GM19372 (cell line): ENCODE data around the gene UTS2B.
A peak's percentile ranks its signal among the peaks of the same experiment; 100 is the strongest.

Experiments used
- ATAC-seq: cut with Tn5 transposase; IDR thresholded peaks from one replicate; pipeline ENCODE4 v1.9.1; 2021; ENCODE audit warnings: mild to moderate bottlenecking, low read depth, moderate library complexity; ENCODE audit not compliant: unreplicated experiment

UTS2B gene

DNA sequence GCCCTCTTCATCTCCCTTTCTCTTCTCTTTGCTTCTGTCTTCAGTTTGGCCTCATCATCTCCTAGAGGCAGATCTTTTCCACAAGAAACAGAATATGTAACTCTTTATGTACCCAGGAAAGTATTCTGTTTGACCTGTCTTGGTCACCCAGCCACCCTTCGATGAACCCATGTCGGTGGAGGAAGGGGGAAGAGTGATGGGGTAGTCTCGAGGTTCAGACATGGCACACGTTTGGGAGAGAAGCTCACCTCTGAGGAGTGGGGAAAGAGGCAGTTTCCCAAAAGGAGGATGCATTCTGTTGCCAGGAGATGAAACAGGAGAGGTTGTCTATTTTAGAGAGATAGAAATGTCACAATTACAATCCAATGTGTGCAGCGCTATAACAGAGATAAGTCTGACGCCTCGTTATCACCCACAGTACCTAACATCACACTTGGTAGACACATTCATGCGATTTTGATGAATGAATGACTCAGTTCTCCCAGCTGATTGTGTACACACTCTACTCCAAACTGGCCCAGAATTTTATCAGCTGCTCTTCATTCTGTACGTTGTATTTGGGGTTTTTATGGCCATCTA, 1.9 kb downstream of the UTS2B start:
- ATAC-seq = no peak

DNA sequence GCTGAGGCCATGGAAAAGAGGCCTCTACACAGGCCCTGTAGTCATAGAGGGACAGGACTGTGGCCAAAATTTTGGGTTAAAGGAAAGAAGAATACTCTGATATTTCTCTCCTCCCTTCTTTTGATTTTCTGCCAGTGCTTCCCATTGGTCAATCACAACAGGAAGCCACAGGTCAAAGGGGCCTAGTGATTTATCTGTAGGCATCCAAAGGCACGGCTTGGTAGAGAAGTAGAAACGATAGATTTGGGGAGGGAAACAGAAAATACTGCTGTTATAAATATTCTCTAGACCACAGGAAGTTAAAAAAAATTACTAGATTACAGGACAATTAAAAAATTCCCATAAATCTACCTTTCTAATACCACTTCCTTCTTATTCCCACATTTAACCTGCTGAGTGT, 2.8 kb downstream of the UTS2B start:
- no peak for ATAC-seq

DNA sequence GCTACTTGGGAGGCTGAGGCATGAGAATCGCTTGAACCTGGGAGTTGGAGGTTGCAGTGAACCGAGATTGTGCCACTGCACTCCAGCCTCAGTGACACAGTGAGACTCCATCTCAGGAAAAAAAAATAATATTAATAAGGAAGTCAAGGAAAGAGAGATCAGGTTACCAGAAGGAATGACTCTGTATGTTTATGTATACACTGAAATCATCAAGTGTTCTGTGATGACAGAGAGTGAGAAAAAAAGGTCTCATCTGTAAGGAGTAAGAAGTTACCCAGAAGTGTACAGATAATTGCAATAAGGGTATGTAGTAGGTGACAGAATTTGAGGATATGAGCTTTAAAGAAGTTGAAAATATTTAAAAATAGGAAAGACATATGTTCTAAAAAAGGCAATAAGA, 5.4 kb downstream of the UTS2B start:
- ATAC-seq = no peak

DNA sequence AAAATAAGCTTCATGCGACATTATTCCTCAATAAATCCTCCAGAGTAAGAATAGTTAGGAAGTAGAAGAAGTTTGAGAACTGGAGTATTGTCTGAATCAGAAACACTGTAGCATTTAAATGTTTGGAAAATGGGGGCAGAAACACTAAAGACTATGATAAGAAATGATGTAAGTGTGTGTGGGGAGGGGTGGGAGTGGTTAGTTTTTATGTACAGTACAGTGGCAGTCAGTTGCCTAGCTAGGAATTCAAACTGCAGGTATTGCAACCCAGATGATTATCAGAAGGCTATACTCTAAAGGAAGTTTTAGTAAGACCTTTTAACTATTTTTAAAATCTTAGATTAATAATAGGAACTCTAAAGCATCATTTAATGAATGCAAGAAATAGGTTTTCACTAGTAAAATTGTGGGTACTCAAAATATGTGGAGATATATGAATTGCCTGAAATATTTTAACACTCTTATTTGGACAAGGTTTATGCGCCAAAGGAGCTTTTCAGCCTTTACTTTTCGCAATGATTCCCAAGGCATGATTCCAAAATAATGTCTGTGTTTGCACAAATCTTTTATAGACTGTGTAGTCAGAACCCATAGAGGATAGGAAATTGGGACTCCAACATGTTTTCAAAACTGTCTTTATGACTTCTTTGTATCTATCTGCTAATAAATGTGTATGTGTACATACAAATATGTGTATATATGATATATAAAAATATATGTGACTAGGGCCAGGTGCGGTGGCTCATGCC, 9.1 kb downstream of the UTS2B start:
- no peak for ATAC-seq

DNA sequence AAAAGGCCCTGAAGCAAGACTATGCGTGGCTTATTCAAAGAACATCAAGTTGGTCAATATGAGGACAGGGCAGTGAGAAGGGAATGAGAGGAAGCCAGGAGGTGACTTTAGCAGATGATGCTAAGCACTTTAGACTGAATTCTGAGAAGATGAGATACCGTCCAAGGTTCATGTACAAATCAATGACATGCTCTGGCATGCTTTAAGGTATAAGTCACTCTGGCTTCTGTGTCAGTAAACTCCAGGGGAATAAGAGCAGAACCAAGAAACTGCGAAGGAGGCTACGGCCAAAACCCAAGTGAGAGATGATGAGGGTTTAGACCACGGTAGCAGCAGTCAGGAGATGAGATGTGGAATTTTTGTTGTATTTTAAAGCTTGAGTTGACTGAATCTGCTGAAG, 10.0 kb downstream of the UTS2B start:
- ATAC-seq = no peak

DNA sequence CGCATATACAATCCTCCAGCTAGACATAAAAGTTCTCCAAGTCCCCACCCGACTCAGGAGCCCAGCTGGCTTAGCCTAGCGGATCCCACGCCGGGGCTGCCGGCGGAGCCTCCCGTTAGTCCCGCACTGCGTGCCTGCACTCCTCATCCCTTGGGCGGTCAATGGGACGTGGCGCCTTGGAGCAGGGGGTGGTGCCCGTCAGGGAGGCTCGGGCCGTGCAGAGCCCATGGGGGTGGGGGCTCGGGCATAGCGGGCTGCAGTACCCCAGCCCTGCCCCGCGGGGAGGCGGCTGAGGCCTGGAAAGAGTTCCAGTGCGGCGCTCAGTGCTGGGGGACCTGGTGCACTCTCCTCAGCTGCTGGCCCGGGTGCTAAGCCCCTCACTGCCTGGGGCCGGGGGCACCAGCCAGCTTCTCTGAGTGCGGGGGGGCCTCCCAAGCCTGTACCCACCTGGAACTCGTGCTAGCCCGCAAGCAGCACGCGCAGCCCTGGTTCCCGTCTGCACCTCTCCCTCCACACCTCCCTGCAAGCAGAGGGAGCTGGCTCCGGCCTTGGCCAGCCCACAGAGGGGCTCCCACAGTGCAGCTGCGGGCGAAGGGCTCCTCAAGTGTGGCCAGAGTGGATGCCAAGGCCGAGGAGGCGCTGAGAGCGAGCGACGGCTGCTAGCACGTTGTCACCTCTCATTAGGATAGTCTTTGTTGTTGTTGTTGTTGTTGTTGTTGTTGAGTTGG, 13.3 kb downstream of the UTS2B start:
- ATAC-seq = no peak

DNA sequence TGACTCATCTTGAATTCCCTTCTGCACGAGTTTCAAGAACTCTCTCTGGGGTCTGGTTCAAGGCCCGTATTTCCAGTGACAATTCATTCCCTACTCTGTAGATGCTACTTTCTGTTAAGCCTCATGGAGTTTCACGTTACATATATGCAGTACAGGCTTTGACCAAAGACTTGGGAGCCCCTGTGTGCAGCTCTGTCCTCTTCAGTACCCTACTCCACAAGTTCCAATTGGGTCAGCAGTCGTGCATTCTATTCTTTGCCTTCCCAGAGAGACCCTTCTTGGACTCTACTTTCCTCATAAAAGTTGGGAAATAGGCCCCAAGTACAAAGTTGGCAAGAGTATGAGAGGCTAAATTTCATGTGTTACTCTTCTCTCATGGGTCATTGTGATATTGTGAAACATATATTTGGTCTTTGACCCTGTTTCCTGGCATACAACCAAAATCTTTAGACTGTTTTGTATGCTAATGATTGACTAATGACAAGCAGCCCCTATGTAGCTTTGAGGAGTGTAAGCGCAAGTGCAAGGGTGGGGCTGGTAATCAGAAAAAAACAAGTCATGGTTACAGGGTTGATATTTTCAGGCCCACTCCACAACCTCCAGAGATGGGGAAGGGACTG, 16.1 kb downstream of the UTS2B start:
- ATAC-seq = no peak

DNA sequence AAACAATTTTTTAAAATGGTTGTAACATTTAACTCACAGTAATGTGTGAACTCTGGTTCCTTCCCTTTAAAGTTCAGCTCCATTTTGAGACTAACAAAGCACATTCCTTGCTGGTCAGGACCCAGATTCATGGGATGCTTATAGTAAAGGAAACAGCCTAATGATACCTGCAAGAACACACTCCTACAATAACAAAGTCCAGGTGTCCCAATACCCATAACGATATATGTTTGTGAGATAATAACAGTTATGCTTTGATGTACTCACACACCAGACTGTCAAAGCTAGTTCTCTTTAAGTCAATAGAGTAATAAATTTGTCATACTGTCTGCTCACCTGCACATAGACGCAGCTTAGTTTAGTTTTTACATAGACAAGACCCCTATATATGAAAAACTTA, 17.0 kb downstream of the UTS2B start:
- no peak for ATAC-seq

DNA sequence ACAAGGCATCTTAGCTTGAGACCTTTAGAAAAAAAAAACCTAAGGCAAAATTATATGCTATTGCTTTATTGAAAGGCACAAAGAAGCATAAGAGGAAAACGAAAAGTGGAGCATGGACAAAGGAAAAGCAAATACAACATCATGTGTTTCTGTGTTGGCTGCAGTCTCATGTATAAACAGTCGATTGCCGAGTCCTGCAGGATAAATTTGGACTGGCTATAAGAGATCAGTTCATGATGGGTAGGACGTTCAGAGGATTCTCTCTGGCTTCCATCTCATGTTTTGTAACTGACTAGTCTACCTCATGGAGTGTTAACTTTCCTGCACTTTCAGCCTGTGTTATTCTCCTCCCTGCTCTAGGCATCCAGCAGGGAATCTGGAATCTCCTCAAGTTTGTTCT, 23.0 kb downstream of the UTS2B start:
- no peak for ATAC-seq

DNA sequence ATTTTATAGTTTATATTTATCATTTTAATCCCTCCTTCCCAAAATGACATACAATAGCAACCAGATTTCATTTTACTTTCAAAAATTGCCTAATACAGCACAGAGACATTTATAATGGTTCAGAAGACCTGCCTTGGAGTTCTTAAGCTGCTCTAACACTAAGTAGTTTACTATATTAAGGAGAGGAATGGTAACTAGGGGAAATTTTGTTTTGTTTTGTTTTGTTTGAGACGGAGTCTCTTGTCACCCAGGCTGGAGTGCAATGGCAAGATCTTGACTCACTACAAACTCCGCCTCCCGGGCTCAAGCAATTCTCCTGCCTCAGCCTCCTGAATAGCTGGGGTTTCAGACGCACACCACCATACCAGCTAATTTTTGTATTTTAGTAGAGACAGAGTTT, 23.9 kb downstream of the UTS2B start:
- no peak for ATAC-seq

DNA sequence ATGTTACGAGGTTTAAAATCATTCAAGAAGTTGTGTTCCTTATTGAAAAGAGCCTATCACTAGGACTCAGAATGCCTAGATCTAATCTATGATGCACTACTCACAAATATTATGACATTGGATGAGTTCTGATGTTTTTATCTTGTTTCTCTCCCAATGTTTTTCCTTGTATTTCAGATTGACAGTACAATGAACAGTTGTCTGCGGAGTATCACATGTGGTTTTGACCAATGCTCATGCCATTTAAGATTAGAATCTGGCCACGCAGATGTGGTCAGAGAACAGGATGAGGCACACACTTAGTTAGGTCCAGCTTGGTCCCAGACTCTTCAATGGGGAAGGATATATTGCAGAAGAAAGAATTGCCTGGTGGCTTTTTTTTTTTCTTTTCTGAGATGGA, 26.7 kb downstream of the UTS2B start:
- ATAC-seq = no peak

DNA sequence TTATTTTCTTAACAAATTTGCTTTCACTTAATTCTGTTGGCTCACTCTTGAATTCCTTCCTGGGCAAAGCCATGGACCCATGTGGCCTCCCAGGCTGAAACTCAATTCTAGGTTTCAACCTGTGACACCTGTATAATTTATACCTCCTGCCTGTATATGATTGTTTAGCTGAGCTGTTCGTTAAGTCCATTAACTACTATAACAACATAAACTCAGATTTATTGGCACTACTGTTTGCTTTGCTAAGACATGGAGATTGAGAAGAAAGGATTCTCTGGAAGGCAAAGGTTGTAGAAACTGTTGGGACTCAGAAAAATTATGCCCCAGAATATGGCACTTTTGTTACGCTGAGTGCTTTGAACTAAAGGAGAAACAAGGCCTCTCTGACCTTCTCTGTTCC, 27.9 kb downstream of the UTS2B start:
- ATAC-seq = no peak

DNA sequence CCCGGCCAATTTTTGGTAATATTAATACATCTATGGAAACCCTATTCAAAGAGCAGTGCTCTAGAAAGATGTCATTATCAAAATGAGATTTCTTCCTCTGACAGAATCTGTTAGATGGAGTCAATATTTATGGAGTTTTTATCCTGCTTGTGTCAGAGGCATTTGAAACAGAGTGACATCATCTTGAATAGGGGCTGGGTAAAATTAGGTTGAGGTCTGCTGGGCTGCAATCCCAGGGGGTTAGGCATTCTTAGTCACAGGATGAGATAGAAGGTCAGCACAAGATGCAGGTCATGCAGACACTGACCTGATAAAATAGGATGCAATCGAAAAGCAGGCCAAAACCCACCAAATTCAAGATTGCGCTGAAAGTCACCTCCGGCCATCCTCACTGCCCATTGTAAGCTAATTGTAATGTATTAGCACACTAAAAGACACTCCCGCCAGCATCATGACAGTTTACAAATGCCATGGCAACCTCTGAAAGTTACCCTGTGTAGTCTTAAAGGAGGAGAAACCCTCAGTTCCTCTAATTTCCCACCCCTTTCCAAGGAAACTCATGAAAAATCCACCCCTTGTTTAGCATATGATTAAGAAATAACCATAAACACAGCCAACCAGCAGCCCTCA, 28.4 kb downstream of the UTS2B start:
- ATAC-seq = no peak

DNA sequence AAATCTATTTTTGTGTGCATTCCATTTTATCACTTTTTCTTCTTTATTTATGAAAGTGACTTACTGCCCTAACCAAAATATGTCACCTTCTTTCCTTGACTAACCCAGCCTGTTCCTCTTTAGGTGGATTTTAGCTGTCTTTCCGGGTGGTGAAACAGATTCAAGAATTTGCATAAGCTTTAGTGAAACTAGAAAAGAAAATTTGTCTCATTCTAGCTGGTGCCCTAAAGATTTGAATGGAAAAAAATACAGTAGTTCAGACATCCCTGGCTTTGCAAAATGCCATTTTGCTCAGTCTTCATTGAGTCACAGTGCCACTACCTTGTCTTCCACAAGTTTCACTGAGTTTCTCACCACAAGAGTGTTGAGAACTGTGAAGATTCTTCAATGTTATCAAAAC, 29.3 kb downstream of the UTS2B start:
- ATAC-seq = peak; percentile 64

DNA sequence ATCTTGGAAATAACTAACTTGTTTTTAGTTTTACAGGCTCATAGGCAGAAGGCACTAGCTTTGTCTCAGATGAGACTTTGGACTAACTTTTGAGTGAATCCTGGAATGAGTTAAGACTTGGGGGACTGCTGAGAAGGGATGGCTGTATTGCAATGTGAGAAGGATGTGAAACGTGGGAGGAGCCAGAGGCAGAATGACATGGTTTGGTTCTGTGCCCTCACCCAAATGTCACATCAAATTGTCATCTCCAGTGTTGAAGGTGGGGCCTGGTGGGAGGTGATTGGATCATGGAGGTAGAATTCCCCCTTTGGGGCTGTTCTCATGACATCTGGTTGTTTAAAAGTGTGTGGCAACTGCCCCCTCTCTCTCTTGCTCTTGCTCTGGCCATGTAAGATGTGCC, 29.9 kb downstream of the UTS2B start:
- peak; percentile 20 for ATAC-seq

DNA sequence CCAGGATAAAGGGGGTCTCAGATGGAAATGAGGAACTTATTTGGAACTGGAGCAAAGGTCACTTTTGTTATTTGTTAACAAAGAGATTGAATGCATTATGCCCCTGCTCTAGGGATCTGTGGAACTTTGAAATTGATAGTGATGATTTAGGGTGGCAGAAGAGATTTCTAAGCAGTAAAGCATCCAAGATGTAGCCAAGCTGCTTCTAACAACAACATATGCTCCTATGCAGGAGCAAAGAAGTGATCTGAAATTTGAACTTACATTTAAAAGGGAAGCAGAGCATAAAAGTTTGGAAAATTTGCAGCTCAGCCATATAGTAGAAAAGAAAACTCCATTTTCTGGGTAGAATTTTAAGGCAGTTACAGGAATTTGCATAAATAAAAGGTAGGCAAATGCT, 31.5 kb downstream of the UTS2B start:
- no peak for ATAC-seq

DNA sequence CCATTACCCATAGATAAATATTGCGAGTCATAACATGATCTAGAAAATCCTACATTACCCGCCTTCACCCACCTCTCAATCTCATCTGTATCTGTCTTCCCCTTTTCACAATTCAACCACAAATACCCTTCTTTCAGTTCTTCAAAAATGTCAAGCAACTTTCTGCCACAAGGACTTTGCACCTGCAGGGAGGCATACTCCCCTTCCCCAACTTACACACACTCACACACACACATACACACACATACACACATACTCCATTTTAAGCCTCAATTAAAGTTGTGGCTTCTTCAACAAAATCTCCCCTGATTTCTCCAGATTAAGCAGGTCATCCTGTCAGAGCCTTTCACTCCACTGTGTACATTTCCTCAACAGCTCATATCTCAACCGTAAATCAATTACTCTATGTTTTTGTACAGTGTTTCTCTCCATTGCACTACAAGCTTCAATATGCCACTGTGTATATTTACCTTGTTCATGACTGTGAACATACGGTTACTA, 34.2 kb downstream of the UTS2B start:
- ATAC-seq = peak; percentile 70

DNA sequence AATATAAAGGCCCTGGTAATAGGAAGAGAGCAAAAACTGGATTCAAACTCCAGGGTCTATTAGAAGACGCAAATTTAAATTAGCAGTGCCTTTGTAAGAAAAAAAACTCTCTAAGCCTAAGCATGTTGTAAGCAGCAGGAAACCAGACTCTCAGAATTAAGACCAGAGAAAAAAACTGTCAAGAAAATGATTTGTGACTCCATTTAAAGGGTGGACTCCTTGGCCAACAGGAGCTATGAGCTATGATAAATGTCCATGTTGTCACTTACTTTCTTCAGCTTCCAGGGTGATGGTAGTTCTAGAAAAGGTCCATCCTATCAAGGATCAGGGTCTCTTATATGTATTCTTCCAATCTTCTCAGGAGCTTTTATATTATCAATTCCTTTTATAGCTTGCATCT, 36.0 kb downstream of the UTS2B start:
- no peak for ATAC-seq

DNA sequence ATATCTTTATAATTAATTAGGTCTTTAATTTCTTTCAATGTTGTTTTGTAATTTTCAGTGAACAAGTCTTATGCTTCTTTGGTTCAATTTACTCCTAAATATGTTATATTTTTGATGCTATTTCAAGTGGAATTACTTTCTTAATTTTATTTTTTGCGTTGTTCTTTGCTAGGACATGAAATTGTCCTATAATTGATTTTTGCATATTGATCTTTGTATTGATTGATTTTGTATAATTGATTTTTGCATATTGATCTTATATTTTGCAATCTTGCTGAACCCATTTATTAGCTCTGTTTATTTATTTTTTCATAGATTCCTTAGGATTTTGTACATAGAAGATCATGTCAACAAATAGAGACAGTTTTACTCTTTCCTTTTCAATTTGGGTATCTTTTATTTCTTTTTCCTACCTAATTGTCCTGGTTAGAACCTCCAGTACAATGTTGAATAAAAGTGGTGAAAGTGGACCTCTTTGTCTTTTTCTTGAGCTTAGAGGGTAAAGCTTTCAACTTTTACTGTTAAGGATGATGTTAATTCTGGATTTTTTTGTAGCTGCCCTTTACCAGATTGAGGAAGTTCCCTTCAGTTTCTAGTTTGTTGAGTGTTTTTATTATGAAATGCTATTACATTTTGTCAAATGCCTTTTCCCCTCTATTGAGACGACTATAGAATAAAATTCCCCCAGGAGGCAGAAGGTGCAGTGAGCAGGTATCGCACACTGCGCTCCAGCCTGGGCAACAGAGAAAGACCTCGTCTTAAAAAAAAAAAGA, 37.9 kb downstream of the UTS2B start:
- ATAC-seq = no peak
